Measurements from ENCODE around the gene ARHGEF33. TPM values are rescaled to one million over a fixed set of nuclear protein-coding genes. Genes with fewer than 3 reads are reported as not detected.
A peak's percentile ranks its signal among the peaks of the same experiment; 100 is the strongest.

Gene ARHGEF33
- polyA plus RNA-seq, 2 of the 4 experiments (the other 2 are of a cell fraction): 0.08 to 0.23 TPM

GRCh38 chr2:39018638-39019037 lies 129.0 kb downstream of the ARHGEF33 start (continued):
- TF ChIP-seq BHLHE40 (IDR thresholded peaks at IDR 0.05; ENCODE audit: low read depth, low read length): no peak
- TF ChIP-seq NR3C1 (IDR thresholded peaks at IDR 0.05): no peak
- no peak for TF ChIP-seq GATA3 (IDR thresholded peaks at IDR 0.05; ENCODE audit: borderline replicate concordance)

GRCh38 chr2:39020383-39020782 lies 130.7 kb downstream of the ARHGEF33 start:
- Histone ChIP-seq H3K4me3 (no peak overlapping the region), H3K27ac (no peak overlapping the region), H3K4me1 (peaks cover 8% of the 10 kb centered on the region; the same call in 2 of the 3 replicates), H3K9me3 (no peaks in the 10 kb centered on the region), H3K4me2 (no peak overlapping the region)
- ATAC-seq (no peak), FAIRE-seq (peak; percentile 65), DNase-seq (ENCODE audit: low read depth in 1 of 2, low spot score in 1 of 2) (no peak)
- ChIA-PET POLR2A (no interaction called here), CTCF (interaction anchor here (0.9 to 4.6 kb wide), 4 partner anchors 13 to 209 kb away, joined by 4 to 15 read pairs (median 4); no protein-coding TSS in a partner anchor)
- no peak for TF ChIP-seq HOXB13 (CRISPR knock-in tag; IDR thresholded peaks at IDR 0.05; ENCODE audit: low read depth)
- TF ChIP-seq HES2 (IDR thresholded peaks at IDR 0.05): no peak

- POLR2A ChIA-PET: no interaction called here
- Histone ChIP-seq H3K4me2 (no peak overlapping the region), H3K27ac (no peak overlapping the region), H3K4me3 (no peak overlapping the region), H3K4me1 (peaks cover 8% of the 10 kb centered on the region; the same call in 2 of the 3 replicates), H3K9me3 (no peaks in the 10 kb centered on the region)
- no peak for DNase-seq (ENCODE audit: low read depth in 1 of 2, low spot score in 1 of 2)
- TF ChIP-seq MAFK (IDR thresholded peaks at IDR 0.05; ENCODE audit: partially characterized antibody): peak; percentile 75
- TF ChIP-seq REST (IDR thresholded peaks at IDR 0.05): no peak
- no peak for ATAC-seq
- CTCF ChIA-PET: interaction anchor here (2.2 kb wide), 1 partner anchor 207 kb away, joined by 5 read pairs; no protein-coding TSS in a partner anchor
- WGBS (ENCODE audit: missing lambda C conversion rate): 80% methylated on average over 6 of the region's 6 CpGs
- no peak for FAIRE-seq
These were observed 133.1 kb downstream of the ARHGEF33 start for GRCh38 chr2:39022642-39023235.

- H3K4me2 ChIP-seq: no peak overlapping the region
- WGBS (ENCODE audit: missing lambda C conversion rate): 83% methylated on average over 3 of the region's 3 CpGs
- no peak overlapping the region for H3K27ac ChIP-seq
- no peak for ATAC-seq
- ChIA-PET POLR2A (no interaction called here), CTCF (interaction anchor here (1.1 to 2.2 kb wide), 2 partner anchors 76 to 206 kb away, joined by 3 to 5 read pairs; no protein-coding TSS in a partner anchor)
- H3K4me3 ChIP-seq: no peak overlapping the region
- no peak for TF ChIP-seq ESRRA (IDR thresholded peaks at IDR 0.05; ENCODE audit: borderline replicate concordance, low read length)
- TF ChIP-seq EHMT2 (IDR thresholded peaks at IDR 0.05; ENCODE audit: low read depth): no peak
- TF ChIP-seq RFX5 (IDR thresholded peaks at IDR 0.05): no peak
- TF ChIP-seq RAD21 (conservative IDR thresholded peaks at IDR 0.05 in 1 of 2, IDR thresholded peaks at IDR 0.05 in 1 of 2): no peak
- TF ChIP-seq CHD2 (IDR thresholded peaks at IDR 0.05; ENCODE audit: low read length, partially characterized antibody): no peak
- TF ChIP-seq MAX (IDR thresholded peaks at IDR 0.05): no peak
- TF ChIP-seq RARB (CRISPR knock-in tag; IDR thresholded peaks at IDR 0.05): no peak
- TF ChIP-seq NR3C1 (IDR thresholded peaks at IDR 0.05): no peak
- no peak for TF ChIP-seq HMGXB4 (CRISPR knock-in tag; IDR thresholded peaks at IDR 0.05; ENCODE audit: borderline replicate concordance)
- TF ChIP-seq EP300 (IDR thresholded peaks at IDR 0.05): no peak
- no peak for TF ChIP-seq ATOH8 (CRISPR knock-in tag; IDR thresholded peaks at IDR 0.05; ENCODE audit: low read depth)
- no peak for TF ChIP-seq TFCP2L1 (CRISPR knock-in tag; IDR thresholded peaks at IDR 0.05)
- no peak for TF ChIP-seq TP53 (CRISPR knock-in tag; IDR thresholded peaks at IDR 0.05)
- TF ChIP-seq FOSL2 (IDR thresholded peaks at IDR 0.05): no peak
- TF ChIP-seq FOSL2 (CRISPR knock-in tag; IDR thresholded peaks at IDR 0.05): no peak
- TF ChIP-seq ZSCAN20 (CRISPR knock-in tag; IDR thresholded peaks at IDR 0.05): no peak
- TF ChIP-seq HOXB13 (CRISPR knock-in tag; IDR thresholded peaks at IDR 0.05; ENCODE audit: low read depth): no peak
- TF ChIP-seq NFE2L2 (conservative IDR thresholded peaks at IDR 0.05; ENCODE audit: low read length): no peak
- no peaks in the 10 kb centered on the region for H3K9me3 ChIP-seq
- FAIRE-seq: no peak
- DNase-seq (ENCODE audit: low read depth in 1 of 2, low spot score in 1 of 2): no peak
- H3K4me1 ChIP-seq: peaks cover 8% of the 10 kb centered on the region; the same call in 2 of the 3 replicates
These were observed 134.0 kb downstream of the ARHGEF33 start for GRCh38 chr2:39023649-39024048.

Data from A549 (cell line).